ENCODE results near the gene FRMD4A.

The FRMD4A gene

GRCh38 chr10:13649844-13650520 is 680.7 kb downstream of the FRMD4A start:
- no peak for DNase-seq (ENCODE audit: low read depth)

GRCh38 chr10:13648425-13648824 is 682.3 kb downstream of the FRMD4A start:
- DNase-seq (ENCODE audit: low read depth) = no peak

- DNase-seq (ENCODE audit: low read depth) = no peak
Observed at GRCh38 chr10:13644866-13645265, 685.9 kb downstream of the FRMD4A start.

DNA sequence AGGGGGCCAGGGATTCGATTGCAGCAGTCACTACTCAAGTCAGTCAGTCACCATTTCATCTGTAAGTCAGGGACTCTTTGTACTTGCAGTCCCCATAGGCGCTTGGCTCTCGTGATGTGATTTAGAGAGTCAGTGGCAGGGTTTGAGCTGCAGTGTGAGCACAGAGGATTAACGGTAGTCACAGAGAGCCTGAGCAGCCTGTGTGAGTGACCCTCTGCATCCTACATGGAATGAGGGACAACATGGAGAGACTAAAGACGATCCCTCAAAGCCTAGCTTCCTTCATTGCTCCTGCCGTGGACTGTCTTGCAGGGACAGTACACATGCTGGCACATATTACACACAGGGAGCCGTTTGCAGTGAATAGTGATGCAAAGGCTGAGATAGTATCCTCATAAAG is 687.7 kb downstream of the FRMD4A start:
- no peak for DNase-seq (ENCODE audit: low read depth)

GRCh38 chr10:13642293-13642692 is 688.4 kb downstream of the FRMD4A start:
- no peak for DNase-seq (ENCODE audit: low read depth)

DNA sequence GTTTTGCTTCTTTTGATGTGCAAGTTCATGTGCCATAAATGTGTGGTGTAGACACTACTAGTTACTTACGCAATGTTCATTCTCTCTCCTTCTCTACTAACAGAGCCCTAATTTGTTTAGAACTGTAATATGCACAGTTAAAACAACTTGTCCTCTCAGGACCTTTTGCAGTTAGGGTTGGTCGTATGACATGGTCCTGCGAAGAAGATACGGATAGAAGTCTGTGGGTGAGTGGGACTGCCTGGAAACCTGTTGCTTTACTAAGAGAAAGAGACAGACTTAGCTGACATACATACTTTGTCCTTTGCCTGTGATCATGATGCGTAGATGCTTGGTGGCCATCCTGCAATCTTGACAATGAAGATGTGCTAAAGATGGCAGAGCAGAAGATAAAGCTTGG is 692.8 kb downstream of the FRMD4A start:
- DNase-seq (ENCODE audit: low read depth) = no peak

DNA sequence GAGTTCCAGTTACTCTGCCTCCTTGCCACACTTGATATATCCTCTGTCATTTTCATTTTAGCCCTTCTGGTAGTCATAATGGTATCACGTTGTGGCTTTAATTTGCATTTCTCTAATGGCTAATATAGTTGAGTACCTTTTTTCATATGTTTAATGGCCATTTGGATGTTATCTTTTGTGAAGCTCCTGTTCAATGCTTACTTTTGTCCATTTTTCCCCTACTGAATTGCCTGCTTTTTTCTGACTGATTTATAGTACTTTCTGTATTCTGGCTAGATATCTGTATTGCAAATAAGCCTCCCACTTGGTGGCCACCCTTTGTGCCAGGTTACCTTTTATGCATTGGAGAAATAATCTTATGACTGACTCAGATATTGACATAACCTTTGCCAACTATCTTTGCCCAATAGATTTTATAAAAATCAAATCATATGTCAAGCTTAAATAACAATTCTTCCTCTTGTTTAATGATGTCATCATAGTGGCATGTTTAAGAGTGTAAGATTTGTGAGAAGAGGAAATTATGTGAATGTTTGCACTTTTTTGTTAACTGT is 693.3 kb downstream of the FRMD4A start:
- DNase-seq (ENCODE audit: low read depth) = peak; percentile 25

- peak; percentile 51 for DNase-seq (ENCODE audit: low read depth)
Observed at GRCh38 chr10:13636776-13637175, 693.9 kb downstream of the FRMD4A start.

GRCh38 chr10:13634207-13634606 is 696.5 kb downstream of the FRMD4A start:
- DNase-seq (ENCODE audit: low read depth) = no peak

DNA sequence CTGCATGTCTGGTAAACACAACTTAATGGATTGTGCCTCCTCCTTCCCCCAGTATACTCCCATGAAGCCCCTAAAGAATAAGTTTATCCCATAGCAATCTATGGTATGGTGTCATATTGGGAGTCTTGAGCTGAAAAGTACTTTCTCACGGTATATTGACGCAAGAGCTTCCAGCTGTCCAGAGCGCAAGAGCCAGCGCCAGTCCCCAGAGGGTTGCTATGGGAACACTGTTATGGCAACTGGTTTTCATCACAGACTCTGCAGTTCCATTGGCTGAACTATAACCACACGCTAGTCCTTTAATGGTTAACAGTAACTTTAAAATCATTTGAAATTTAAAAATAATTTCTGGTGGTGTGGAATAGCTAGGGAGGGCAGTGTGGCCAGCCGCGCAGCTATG is 697.0 kb downstream of the FRMD4A start:
- DNase-seq (ENCODE audit: low read depth) = peak; percentile 88

DNA sequence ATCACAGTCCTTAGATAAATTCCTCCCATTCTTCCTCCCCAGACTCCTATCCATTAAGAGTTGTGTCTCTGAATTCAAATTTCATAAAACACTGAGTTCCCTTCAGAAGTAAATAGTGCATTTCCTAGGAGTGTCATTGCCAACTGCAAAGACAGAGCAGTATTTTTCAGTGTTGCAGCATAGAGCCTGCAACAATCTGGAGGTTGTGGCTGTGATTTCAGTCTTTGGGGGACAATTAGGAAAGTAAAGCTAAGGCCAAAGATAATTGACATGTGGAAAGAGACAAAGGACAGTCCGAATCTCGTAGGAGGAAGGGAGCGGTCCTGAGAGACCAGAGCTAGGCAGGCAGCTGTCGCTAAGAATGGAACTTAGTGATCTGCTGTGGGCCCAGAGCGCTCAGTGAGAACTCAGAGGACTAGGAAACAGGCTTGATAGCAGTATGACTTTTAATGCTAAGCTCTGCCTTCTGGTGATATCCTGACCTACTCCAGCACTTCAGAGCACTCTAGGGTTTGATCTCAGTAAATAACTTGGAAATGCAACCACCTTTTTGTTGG is 697.8 kb downstream of the FRMD4A start:
- DNase-seq (ENCODE audit: low read depth) = no peak

GRCh38 chr10:13632440-13632839 is 698.3 kb downstream of the FRMD4A start:
- DNase-seq (ENCODE audit: low read depth) = no peak

GRCh38 chr10:13631594-13631993 is 699.1 kb downstream of the FRMD4A start:
- no peak for DNase-seq (ENCODE audit: low read depth)

- no peak for DNase-seq (ENCODE audit: low read depth)
Observed at GRCh38 chr10:13630231-13630630, 700.5 kb downstream of the FRMD4A start.

DNA sequence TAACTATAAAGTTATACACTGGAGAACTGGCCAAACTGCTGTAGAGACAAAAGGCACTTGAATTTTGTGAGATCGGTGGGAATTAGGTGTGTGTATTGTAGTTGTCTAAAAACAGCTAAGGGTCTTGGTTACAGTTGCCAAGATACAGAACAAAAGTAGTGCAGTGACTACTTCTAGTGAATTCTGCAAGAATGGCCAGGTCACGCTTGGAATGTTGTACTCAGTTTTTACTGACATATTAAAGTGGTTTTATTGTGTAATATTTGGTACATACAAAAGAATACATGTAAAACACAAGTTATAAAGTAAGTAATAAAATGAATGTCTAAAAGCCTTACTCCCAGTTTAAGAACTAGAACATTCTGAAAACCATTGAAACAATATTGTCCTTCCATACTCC is 701.6 kb downstream of the FRMD4A start:
- peak; percentile 9 for DNase-seq (ENCODE audit: low read depth)

DNA sequence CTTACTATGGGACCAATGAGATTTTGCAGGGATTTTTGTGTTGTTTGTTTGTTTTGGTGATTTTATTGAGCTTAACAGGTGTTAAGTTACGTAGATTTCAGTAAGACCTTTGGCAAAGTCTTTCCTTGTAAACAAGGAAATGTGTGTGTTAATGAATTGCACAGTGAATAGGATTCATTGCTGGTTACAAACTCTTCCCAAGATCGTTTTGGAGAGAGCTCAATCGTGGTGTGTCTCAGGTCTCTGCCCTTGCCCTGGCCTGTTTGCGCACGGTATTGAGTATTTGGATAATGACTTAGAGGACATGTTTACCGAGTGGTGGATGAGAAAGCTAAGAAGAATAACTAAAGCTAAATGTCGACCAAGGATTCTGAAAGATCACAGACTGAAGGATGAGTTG is 702.1 kb downstream of the FRMD4A start:
- no peak for DNase-seq (ENCODE audit: low read depth)

DNA sequence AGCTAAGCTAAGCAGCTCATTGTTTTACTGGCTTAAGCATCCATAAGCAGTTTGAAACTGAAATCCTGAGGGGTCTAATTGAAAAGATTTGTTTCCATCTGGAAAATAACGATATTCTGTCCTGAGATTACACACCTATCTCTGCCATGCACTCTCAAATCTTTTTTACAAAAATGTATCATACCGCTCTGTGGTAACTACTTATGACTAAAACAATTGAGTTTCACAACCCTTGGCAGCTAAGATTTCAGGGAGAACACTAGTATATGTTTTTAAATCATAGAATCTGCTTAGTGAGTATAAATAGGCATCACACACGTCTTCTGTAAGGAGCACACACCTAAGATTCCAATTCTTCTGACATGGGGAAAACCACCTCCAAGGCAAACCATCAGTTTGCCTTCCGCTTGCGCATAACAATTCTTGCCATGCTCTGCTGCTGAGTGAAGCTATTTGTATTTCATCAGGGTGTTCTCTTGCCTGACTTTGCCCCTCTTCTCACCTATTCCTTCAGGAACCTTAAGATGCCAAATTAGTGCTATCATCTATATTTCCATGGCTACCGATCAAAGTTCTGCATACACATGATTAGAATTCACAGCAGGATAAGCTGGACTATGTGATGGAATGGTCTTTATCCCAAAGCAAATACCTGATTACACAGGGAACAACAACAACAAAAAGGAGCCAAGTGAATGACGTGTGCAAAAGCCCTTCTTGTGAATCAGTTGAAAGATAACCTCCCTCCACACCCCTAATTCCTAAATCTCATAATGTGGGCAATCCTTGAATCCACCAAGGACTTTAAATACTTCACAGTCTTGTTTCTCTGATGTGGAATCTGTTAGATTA is 703.0 kb downstream of the FRMD4A start:
- DNase-seq (ENCODE audit: low read depth) = peak; percentile 38

GRCh38 chr10:13624630-13625029 is 706.1 kb downstream of the FRMD4A start:
- DNase-seq (ENCODE audit: low read depth) = peak; percentile 9

DNA sequence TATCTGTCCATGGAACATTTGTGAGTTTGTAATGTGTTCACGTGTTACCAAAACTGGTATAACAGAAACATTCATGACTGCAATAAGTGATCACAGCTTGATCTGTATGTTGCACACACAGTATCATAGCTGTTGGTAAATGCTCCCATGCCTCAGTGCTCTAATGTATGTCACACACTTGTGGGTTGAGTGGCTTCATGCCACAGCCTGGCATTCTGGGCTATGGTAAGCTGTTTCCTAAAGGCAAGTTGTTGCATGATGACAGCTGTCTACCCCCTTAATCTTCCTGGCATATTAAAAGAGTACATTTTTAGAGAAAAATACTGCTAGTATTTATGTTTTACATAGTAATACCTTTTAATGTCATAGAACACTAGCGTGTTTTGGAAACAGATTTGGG is 708.8 kb downstream of the FRMD4A start:
- DNase-seq (ENCODE audit: low read depth) = no peak

GRCh38 chr10:13617116-13617515 is 713.6 kb downstream of the FRMD4A start:
- DNase-seq (ENCODE audit: low read depth) = no peak

DNA sequence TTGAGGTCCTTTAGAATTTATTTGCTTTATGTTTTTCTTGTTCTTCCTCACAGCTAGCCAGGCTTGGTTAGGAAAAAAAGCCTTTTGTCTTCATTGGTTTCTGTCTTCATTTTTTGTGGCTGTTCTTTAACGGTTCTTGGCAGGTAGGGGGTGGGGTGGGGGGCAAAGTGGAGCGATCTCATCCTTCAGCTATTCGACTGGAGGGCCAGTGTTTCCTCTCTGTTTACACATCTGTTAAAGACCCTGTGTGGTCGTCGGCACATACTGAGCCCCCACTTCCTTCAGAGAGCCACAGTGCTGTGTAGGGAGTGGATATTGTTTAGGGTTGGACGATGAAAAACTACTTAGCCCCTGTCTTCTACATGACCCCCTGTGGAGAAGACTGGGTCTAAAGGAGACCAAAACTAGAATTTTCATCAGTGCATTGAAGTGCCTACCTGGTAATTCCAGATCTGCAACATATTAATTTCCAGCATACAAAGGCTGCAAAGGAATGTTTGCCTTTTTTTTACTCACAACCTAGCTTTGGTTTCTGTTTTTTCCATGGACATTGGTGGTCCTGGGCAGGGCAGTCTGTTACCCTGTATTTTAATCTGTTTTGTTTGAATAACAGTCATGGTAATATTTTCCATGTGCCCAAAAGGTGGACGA is 714.9 kb downstream of the FRMD4A start:
- no peak for DNase-seq (ENCODE audit: low read depth)
